GM18907 (cell line): ENCODE results near the gene ANKRD11.

ENCODE experiments used
- ATAC-seq: cut with Tn5 transposase; IDR thresholded peaks from one replicate; pipeline ENCODE4 v1.9.1; 2021; ENCODE audit warnings: mild to moderate bottlenecking, moderate library complexity; ENCODE audit not compliant: unreplicated experiment

The ANKRD11 gene

DNA sequence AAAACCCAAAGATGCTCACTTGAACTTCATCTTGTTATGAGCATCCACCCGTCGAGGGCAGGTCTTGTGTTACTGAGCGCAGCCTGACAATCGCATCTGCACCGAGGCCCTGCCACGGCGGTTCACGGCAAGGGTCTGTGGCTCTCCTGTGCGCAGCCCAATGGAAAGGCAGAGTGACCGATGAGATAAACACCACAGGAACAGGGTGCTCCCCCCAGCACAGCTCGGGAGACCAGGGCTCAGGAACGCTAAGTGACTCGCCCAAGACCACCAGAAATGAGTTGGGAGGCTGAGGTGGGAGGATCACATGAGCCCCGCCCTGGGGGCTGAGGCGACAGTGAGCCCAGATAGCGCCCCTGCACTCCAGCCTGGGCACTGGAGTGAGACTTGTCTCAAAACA is 134.7 kb downstream of the ANKRD11 start:
- ATAC-seq, result no peak

DNA sequence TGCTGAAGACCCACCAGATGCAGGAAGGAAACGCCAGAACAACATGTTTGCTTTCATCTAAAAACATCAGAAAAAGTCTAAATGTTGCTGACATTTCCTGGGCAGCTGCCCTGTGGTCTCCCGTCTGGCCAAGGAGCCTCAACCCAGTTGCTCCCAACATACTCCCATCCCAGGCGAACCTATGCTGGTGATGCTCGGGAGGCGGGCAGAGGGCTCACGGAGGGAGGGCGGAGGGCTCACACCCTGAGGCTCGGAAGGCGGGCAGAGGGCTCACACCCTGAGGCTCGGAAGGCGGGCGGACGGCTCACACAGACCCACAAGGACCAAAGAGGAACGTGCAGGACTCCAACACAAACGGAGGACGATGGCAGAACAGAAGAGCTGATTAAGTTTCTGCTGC is 135.4 kb downstream of the ANKRD11 start:
- ATAC-seq, result no peak

DNA sequence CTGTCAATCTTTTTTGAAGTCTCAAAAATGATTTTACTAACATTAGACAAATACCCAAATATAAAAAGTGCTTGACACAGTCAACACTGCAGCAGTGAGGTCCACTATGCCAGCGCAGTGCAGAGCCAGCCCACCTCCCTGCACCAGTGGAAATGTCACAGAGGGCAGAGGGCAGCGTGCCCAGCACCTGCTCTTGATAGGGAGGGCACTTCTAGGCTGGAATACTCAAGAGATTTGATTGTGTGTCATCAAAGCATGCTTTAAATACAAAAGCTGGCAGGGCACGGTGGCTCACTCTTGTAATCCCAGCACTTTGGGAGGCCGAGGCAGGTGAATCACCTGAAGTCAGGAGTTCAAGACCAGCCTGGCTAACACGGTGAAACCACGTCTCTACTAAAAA is 136.0 kb downstream of the ANKRD11 start:
- ATAC-seq, result no peak

DNA sequence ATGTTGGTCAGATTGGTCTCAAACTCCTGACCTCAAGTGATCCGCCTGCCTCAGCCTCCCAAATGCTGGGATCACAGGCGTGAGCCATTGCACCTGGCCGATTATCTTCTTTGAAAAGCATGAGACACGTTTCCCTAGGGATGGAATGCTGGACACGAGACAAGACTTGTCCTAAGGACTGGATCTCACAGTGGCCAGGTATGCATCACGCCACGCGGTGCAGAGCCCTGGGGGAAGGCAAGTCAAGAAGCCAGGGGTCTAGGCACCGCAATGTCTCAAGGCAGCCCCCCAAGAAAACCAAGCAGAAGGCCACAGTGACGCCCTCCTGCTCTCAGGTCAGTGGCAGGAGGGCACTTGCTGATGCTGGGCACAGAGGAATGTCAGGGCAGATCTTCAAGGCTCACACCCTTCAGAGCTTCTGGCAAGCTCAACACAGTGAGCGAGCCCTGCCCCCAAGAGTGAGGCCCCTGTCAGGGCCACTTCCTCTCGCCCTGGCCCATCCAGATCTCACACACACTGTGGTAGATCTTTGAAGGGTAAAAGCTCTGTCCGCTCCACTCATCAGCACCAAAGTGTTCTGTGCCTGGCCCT is 138.2 kb downstream of the ANKRD11 start:
- ATAC-seq, result no peak

DNA sequence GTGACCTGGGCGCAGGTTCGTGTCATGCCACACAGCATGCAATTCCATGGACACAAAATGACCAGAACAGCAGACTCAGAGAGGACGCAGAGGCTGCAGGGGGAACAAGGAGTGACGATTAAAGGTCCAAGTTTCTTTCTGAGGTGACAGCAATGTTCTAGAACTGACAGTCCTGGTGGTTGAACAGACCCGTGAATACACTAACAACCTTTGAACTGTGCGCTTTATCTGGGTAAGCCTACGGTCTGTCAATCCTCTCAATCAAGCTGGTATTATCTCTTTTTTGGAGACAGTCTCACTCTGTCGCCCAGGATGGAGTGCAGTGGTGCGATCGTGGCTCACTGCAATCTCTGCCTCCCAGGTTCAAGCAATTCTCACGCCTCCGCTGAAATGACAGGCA is 138.7 kb downstream of the ANKRD11 start:
- no peak for ATAC-seq

DNA sequence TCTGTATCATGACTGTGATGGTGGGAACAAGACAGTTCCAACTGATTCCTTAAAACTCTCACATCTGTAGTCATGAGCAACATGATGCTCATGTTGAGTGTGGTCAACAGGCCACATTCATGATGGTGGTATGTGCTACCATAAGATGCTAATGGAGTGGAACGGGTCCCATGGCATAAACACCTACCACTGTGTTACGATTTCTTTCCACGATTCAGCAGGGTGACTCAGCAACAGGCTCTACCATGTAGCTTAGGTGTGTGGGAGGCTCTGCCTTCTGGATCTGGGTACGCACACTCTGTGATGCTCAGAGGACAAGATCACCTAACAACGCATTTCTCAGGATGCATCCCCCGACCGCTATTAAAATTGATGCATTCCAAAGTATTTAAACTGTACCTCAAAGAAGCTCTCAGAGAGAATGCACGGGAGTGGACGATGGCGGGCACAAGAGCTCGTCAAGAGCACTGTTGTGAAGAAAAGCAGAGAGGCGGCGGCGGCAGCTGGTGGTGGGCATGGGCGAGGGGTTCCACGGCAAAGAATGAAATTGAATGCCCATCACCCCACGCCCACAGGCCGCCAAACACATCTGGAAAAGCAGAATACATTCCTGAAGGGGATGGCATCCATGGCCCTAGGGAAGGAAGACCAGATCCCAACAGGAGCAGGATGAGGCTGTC is 139.5 kb downstream of the ANKRD11 start:
- ATAC-seq, result no peak

DNA sequence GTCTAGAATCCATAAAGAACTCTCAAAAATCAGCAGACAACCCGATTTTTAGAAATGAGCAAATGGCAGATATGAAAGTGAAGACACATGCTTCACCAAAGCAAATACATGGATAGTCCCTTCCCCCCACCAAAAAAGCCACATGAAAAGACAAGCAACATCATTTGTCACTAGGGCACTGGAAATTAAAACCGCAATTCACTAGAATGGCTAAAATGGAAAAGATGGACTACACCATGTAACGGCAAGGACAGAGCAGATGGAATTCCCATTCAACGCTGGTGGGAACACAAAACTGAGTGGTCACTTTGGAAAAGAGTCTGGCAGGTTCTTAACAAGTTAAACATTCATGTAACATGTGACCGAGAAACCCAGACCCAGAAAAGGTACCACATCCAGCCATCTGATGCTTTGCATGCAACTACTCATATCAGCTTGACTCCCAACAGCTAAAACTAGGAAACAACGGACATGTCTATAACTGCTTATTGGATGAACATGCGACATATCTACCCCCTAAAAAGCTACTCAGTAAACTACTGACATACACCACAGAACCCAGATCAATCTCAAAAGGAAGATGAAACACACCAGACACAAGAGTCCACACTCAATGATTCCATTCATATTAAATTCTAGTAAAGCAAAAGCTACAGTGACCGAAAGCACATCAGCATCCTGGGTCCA is 140.3 kb downstream of the ANKRD11 start:
- no peak for ATAC-seq

DNA sequence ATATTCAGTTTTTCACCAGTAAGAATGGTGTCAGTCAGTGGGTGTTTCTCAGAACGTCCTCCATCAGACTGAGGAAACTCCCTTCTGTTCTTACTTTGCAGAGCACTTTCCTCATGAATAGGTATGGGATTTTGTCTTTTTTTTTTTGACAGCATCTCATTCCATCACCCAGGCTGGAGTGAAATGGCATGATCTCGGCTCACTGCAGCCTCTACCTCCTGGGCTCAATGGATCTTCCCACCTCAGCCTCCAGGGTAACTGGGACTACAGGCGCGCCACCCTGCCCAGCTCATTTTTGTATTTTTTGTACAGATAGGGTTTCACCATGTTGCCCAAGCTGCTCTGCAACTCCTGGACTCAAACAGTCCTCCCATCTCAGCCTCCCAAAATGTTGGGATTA is 142.6 kb downstream of the ANKRD11 start:
- no peak for ATAC-seq

DNA sequence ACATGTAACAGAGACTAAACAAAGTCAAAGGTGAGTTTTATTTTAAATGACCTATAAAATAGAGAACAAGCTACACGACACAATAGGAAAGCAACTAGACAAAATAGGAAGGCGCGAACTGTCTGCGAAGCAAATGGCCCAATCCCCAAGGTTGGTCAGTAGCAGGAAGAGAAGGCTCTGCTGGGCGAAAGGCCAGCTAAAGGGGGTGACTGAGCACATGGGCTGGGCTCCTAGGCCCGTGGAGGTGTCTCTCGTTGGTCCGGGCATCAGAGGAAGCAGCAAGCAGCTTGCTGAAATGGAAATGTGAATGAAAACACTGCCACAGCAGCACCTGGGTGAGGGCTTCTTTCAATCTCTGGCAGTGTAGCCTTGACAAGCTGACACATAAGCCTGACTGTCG is 143.5 kb downstream of the ANKRD11 start:
- ATAC-seq, result no peak

DNA sequence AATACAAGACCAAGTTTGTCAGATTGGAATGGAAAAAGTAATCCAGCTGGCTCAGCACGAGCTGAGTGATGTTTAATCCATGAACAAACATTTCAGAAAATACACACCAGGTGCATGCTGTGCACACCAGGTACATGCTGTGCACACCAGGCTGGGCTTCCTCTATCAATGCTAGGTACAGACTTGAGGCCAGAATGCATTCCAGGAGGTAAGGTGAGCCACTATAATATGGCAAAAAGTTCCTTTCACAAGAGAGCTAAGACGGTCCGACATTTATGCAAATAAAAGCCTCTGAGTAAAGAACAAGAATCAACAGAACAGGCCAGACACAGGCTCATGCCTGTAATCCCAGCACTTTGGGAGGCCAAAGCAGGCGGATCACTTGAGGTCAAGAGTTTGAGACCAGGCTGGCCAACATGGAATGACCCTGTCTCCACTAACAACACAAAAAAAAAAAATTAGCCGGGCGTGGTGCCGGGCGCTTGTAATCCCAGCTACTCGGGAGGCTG is 144.7 kb downstream of the ANKRD11 start:
- ATAC-seq, result no peak

DNA sequence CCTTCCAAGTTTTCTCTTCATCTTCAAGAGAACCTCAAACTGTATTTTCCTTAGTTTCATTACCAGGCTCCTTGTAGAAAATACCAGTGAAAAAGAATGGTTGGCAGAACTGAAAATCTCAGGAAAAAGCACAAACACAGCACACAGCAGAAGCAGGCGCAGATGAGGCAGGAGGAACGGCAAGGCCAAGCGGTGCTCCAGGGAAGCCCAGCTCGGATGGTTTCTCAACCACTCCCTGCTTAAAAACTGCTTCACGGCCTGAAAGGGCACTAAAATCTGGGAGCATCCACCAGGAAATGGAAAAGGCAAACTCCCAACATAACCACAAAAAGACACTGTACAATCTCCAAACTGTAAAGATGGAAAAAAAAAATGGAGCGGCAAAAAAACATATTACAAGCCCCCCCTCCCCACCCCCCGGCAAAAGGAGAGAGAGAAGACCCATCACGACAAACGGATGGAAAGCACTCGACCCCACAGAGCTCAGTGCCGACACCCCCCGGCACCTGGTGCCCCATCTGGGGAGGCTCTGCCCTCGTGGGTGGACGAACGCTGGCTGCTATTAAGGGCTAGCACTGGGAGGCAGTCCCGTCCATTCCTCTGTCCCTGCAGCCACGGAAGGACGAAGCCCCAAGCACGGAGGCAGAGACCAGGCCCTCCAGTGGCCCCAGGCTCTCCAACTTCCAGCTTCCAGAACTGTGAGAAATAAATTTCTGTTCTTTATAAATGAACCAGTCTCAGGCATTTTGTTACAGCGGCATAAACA is 145.3 kb downstream of the ANKRD11 start:
- no peak for ATAC-seq

DNA sequence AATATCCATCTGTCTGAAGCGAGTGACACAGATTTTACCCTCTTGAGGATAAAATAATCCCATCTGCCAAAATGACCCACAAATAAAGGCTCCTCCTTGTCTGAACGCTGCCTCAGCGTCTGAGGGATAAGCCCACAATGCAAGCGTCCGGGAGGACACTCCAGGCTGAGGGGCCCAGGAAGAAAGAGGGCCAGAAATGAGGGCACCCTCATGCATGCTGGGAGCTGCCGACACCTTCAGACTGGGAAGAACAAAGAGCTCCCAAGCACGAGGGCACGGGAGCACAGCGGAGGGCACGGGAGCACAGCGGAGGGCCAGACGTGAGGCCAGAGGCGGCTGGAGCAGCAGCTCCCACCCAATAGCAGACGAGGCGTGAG is 145.9 kb downstream of the ANKRD11 start:
- ATAC-seq, result no peak

DNA sequence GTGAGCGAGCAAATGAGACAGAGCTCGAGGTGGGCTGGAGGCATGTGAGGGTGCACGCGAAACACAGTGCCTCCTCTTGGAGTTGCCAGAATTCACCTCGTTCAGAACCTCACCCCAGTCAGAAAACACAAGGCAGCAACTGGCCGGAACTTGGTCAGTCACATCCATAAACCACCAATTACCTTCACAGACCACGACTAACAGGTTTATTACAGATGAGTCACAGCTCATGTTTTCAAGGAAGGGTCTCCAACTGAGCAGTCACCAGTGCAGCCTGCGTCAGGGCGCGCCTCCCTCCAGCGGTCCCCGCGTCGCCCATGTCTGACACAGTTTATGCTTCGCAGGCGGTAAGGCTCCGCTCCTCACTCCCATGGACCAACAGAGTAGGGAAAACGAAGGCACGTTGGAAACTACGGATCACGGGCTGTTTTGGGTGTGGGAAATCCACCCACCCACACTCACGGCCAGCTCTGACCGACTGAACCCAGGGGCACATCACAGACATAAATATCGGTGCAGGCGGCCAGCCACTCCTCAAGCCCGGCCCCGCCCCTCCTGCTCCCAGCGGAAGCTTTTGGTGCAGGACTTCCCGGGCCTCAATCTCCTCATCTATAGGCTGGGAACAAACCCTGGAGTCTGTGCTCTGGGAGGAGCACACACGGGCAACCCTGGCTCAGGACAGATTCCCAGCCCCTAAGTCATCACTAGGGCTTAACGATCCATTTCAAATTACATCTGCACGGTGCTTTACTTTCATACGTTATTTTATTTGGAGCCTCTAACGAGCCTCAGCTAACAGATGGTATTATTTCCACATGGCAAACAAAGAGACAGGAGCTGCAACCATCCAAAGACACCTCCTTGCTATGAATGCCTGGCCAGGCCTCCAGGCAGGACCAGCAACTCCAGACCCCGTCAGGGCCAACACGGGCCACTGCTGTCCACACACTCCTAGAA is 146.6 kb downstream of the ANKRD11 start:
- ATAC-seq, result no peak

DNA sequence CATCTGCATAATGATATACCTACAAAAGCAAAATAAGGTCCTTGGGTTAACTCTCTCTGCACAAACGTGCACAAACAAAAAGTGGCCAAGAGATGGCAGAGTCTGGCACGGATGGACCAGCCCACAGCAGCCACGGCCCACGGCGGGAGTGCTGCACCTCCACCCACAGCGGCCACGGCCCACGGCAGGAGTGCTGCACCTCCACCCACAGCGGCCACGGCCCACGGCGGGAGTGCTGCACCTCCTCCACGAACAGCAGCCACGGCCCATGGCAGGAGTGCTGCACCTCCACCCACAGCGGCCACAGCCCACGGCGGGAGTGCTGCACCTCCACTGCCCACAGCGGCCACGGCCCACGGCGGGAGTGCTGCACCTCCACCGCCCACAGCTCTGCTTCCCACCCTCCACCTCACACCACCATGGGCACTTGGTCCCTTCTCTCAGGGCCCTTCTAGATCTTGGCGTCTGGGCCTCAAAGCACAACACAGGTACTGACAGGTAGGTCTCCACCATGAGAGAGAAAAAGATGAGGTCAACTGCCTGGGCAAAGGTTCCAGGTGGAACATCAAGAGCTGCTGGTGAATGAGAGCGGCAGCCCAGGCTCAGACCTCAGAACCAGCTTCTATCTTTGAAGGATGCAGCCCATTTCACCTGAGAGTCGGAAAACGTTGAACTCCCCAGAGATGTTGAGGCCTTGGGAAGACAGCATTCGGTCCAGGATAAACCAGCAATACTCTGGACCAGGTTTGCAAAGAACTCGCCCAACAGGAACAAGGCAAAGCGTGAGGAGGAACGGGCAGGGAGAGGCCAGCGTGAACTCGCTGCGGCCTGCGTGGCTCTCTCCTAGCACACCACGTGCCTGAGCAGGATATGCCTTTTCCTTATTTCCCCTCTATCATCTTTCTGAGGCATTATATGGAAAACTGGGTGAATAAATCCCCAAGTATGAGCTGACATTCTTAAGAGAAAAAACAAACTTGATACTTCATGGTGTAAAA is 148.4 kb downstream of the ANKRD11 start:
- no peak for ATAC-seq

DNA sequence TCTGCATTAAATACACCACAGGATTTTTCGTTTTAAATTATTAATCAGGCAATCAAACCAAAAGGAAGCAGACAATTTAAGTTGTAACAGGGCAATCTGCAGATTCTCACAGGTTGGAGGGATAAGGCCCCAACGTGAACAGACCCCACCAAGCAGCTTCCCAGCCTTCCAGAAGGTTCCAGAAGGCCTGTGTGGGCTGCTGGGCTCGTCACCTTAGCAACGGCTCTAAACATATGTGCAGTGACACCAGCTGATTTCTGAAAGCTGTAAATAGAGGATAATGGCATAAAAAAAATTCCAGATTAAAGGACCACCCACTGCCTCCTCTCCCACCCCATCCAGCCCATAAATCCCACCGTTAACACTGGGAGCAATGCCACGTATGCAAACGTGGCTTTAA is 149.1 kb downstream of the ANKRD11 start:
- no peak for ATAC-seq

DNA sequence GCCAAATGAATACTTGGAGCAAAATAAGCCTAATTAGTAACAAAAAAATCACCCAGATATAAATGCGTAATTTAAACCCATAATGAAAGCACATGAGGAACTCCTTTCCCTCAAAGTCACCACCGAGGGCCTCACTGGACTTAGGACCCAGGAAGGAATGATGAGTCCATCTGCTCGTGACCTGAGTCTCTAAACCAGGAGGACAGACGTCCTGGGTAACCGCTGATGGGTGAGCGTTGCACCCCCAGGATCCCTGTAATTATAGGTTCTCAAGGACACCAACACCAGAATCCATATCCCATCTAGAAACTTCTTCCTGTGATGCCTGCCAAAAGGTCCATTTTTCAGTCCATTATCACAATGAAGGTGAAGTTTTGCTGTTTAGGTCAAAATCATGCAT is 151.5 kb downstream of the ANKRD11 start:
- ATAC-seq, result no peak

DNA sequence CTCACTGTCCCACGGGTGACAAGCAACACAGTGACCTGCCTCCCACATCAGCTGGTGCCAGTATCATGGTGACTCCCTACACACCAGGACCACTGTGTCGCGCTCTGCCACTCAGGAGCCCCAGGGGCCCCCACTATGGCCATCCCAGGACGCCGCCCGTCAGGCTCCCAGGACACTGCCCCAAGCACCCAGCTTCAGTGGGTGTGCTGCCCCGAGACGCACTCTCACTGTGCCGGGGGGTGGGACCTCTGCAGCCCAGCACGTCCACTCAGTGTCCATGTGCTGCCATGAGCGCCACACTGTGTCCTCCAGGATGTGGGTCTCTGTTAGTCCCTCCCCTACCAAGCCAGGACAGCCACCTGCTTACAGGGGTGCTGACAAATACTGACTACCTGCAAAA is 152.4 kb downstream of the ANKRD11 start:
- ATAC-seq, result no peak

DNA sequence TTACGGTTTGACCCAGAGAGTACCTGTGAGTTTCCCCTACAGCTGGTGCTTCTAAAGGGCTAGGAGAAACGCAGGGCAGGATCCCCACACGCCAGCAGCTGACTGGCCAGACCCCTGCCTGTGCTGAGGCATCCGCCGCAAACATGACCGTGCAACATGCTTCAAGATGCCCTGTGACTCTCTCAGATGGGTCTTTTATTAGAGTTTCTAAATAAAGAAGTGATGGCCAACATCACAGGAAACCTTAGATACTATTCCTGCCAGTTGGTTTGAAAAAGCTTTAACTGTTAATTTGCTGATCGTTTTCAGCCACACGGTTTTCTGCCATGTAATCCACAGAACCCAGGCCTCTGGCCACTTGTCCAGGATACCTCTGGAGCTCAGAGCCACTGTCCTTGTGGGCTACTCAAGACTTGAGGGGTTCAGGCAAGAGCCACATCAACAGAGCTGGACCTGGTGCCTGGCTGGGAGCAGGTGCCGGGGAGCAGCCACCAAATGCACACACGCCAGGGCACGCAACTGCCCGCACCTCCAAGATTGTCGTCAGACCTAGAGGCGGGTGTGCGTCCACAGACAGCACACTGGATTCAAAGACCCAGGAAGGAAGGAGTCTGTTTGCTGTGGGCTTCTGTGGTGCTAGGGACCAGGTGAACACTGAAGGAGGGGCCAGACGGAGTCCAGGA is 154.4 kb downstream of the ANKRD11 start:
- no peak for ATAC-seq
